ENCODE measurements around the gene ESRRG.

- TF ChIP-seq CTCF (IDR thresholded peaks at IDR 0.05; ENCODE audit: poor library complexity, severe bottlenecking) (no peak), EZH2 (IDR thresholded peaks at IDR 0.05; ENCODE audit: borderline replicate concordance, insufficient read depth, low read length, poor library complexity, severe bottlenecking) (no peak), TAF1 (IDR thresholded peaks at IDR 0.05; ENCODE audit: low read depth) (no peak), SMC3 (conservative IDR thresholded peaks at IDR 0.05; ENCODE audit: poor library complexity) (no peak), RAD21 (conservative IDR thresholded peaks at IDR 0.05) (no peak)
Observed at GRCh38 chr1:216521477-216521876, 201.8 kb downstream of the ESRRG start.
